ENCODE measurements around the gene RPL22L1. TPM values are rescaled to one million over a fixed set of nuclear protein-coding genes. Genes with fewer than 3 reads are reported as not detected.

RPL22L1 gene
- total RNA-seq, 1 donor from 2014 or later: 95.6 TPM

DNA sequence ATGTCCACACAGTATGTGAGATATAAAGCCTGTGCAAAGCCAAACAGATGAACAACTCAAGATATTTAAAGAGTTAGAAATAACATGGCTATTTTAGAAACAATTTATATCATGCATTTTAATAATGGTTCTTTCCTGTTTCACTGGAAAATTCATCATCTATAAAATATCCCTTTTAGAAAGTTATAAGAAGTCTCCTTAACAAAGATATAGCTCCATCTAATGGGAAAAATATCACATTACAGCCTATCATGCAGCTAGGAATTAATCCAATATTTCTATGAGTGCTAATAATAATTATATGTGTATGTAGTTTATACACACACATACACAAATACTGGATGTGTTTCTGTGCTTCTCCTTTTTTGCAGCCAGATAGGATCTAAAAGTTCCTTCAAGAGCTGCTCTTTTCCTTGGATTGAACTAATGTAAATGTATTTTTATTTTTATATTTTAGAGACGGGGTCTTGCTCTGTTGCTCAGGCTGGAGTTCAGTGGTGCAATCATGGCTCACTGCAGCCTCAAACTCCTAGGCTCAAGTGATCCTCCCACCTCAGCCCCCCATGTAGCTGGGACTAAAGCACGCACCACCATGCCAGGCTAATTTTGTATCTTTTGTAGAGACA is 21.6 kb downstream of the RPL22L1 start:
- Histone ChIP-seq H2AFZ (ENCODE audit: low read depth, low read length) (no peak overlapping the region), H3K27me3 (ENCODE audit: insufficient read depth, low read length) (no peaks in the 10 kb centered on the region), H3K27ac (ENCODE audit: low read depth, low read length) (no peak overlapping the region), H4K20me1 (ENCODE audit: insufficient read depth, low read length) (no peaks in the 10 kb centered on the region), H3K9ac (ENCODE audit: low read length) (no peak overlapping the region), H3K4me1 (ENCODE audit: insufficient read depth, low read length) (no peaks in the 10 kb centered on the region), H3K79me2 (ENCODE audit: insufficient read depth, low read length) (no peaks in the 10 kb centered on the region), H3K36me3 (ENCODE audit: insufficient read depth, low read length) (no peaks in the 10 kb centered on the region), H3K4me2 (ENCODE audit: low read length) (no peak overlapping the region), H3K9me3 (ENCODE audit: insufficient read depth, low read depth, low read length) (no peaks in the 10 kb centered on the region), H3K4me3 (ENCODE audit: insufficient read depth, low read depth, low read length) (no peak overlapping the region)
- no peaks in the 10 kb centered on the region for H3K4me1 Mint-ChIP-seq (ENCODE audit: low read depth, unreplicated experiment)
- peaks cover 5% of the 10 kb centered on the region for H3K27me3 Mint-ChIP-seq (ENCODE audit: low read depth, unreplicated experiment)
- FAIRE-seq (no peak), DNase-seq (ENCODE audit: low read depth) (no peak)
- H3K27ac Mint-ChIP-seq (ENCODE audit: unreplicated experiment): no peak overlapping the region
- H3K4me3 Mint-ChIP-seq (ENCODE audit: unreplicated experiment): no peak overlapping the region
- no peaks in the 10 kb centered on the region for H3K36me3 Mint-ChIP-seq (ENCODE audit: low read depth, unreplicated experiment)
- H3K9me3 Mint-ChIP-seq (ENCODE audit: unreplicated experiment): no peaks in the 10 kb centered on the region
- TF ChIP-seq, protein P1, sequence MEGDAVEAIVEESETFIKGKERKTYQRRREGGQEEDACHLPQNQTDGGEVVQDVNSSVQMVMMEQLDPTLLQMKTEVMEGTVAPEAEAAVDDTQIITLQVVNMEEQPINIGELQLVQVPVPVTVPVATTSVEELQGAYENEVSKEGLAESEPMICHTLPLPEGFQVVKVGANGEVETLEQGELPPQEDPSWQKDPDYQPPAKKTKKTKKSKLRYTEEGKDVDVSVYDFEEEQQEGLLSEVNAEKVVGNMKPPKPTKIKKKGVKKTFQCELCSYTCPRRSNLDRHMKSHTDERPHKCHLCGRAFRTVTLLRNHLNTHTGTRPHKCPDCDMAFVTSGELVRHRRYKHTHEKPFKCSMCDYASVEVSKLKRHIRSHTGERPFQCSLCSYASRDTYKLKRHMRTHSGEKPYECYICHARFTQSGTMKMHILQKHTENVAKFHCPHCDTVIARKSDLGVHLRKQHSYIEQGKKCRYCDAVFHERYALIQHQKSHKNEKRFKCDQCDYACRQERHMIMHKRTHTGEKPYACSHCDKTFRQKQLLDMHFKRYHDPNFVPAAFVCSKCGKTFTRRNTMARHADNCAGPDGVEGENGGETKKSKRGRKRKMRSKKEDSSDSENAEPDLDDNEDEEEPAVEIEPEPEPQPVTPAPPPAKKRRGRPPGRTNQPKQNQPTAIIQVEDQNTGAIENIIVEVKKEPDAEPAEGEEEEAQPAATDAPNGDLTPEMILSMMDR (IDR thresholded peaks at IDR 0.05; ENCODE audit: insufficient read depth, low read depth, low read length): peak; percentile 38
- TF ChIP-seq EZH2 (IDR thresholded peaks at IDR 0.05; ENCODE audit: insufficient read depth, low read length): no peak

DNA sequence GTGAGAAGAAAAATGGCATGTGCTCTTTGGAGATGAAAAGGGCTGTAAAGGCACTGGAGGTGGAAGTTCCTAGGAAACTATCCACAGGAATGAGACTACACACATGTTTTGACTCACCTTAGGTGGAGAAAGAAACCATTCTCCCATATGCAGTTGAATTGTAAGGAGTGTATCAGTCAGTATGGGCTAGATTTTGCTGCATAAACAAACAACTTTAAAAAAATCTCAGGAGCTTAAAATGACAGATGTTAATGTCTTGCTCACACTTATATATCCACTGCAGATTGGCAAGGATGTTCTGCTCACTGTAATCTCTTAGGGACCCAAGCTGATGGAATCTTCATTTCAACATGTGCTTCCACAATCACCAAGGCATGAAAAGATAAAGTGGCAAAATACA is 25.6 kb downstream of the RPL22L1 start:
- H3K4me3 Mint-ChIP-seq (ENCODE audit: unreplicated experiment): no peak overlapping the region
- FAIRE-seq (no peak), DNase-seq (ENCODE audit: low read depth) (no peak)
- no peaks in the 10 kb centered on the region for H4K20me1 ChIP-seq (ENCODE audit: insufficient read depth, low read length)
- H3K4me1 ChIP-seq (ENCODE audit: insufficient read depth, low read length): no peaks in the 10 kb centered on the region
- no peak overlapping the region for H3K4me3 ChIP-seq (ENCODE audit: insufficient read depth, low read depth, low read length)
- no peak overlapping the region for H2AFZ ChIP-seq (ENCODE audit: low read depth, low read length)
- H3K4me1 Mint-ChIP-seq (ENCODE audit: low read depth, unreplicated experiment): no peaks in the 10 kb centered on the region
- H3K9me3 ChIP-seq (ENCODE audit: insufficient read depth, low read depth, low read length): no peaks in the 10 kb centered on the region
- no peak overlapping the region for H3K9ac ChIP-seq (ENCODE audit: low read length)
- no peaks in the 10 kb centered on the region for H3K27me3 ChIP-seq (ENCODE audit: insufficient read depth, low read length)
- no peaks in the 10 kb centered on the region for H3K79me2 ChIP-seq (ENCODE audit: insufficient read depth, low read length)
- H3K4me2 ChIP-seq (ENCODE audit: low read length): no peak overlapping the region
- no peaks in the 10 kb centered on the region for H3K36me3 Mint-ChIP-seq (ENCODE audit: low read depth, unreplicated experiment)
- no peak overlapping the region for H3K27ac ChIP-seq (ENCODE audit: low read depth, low read length)
- no peak for TF ChIP-seq EZH2 (IDR thresholded peaks at IDR 0.05; ENCODE audit: insufficient read depth, low read length)
- TF ChIP-seq, protein P1 (IDR thresholded peaks at IDR 0.05; ENCODE audit: insufficient read depth, low read depth, low read length): no peak
- H3K27ac Mint-ChIP-seq (ENCODE audit: unreplicated experiment): no peak overlapping the region
- H3K36me3 ChIP-seq (ENCODE audit: insufficient read depth, low read length): no peaks in the 10 kb centered on the region
- H3K9me3 Mint-ChIP-seq (ENCODE audit: unreplicated experiment): no peaks in the 10 kb centered on the region
- no peaks in the 10 kb centered on the region for H3K27me3 Mint-ChIP-seq (ENCODE audit: low read depth, unreplicated experiment)

GRCh38 chr3:170840291-170840859 is 29.6 kb downstream of the RPL22L1 start:
- Histone ChIP-seq H3K4me2 (ENCODE audit: low read length) (no peak overlapping the region), H3K9ac (ENCODE audit: low read length) (no peak overlapping the region), H3K79me2 (ENCODE audit: insufficient read depth, low read length) (no peaks in the 10 kb centered on the region), H3K9me3 (ENCODE audit: insufficient read depth, low read depth, low read length) (no peaks in the 10 kb centered on the region), H4K20me1 (ENCODE audit: insufficient read depth, low read length) (no peaks in the 10 kb centered on the region), H2AFZ (ENCODE audit: low read depth, low read length) (no peak overlapping the region), H3K4me1 (ENCODE audit: insufficient read depth, low read length) (no peaks in the 10 kb centered on the region), H3K4me3 (ENCODE audit: insufficient read depth, low read depth, low read length) (no peak overlapping the region), H3K36me3 (ENCODE audit: insufficient read depth, low read length) (no peaks in the 10 kb centered on the region), H3K27me3 (ENCODE audit: insufficient read depth, low read length) (peaks cover 2% of the 10 kb centered on the region), H3K27ac (ENCODE audit: low read depth, low read length) (no peak overlapping the region)
- Mint-ChIP-seq H3K27ac (ENCODE audit: unreplicated experiment) (no peak overlapping the region), H3K4me3 (ENCODE audit: unreplicated experiment) (no peak overlapping the region), H3K27me3 (ENCODE audit: low read depth, unreplicated experiment) (peaks cover under 1% of the 10 kb centered on the region), H3K4me1 (ENCODE audit: low read depth, unreplicated experiment) (no peaks in the 10 kb centered on the region), H3K9me3 (ENCODE audit: unreplicated experiment) (no peaks in the 10 kb centered on the region), H3K36me3 (ENCODE audit: low read depth, unreplicated experiment) (no peaks in the 10 kb centered on the region)
- FAIRE-seq (no peak), DNase-seq (ENCODE audit: low read depth) (peak; percentile 32)
- TF ChIP-seq, protein P1 (IDR thresholded peaks at IDR 0.05; ENCODE audit: insufficient read depth, low read depth, low read length): no peak
- no peak for TF ChIP-seq EZH2 (IDR thresholded peaks at IDR 0.05; ENCODE audit: insufficient read depth, low read length)
